HEK293 (cell line): ENCODE measurements around the gene TPH1.

Experiments used
- CTCF ChIP-seq: fragments of 450-650 bp; formaldehyde crosslinking; IDR thresholded peaks from 2 replicates; pipeline ENCODE4 v1.5.1; 2016; ENCODE audit warnings: missing biosample characterization, missing genetic modification characterization
- ZNF121 ChIP-seq: fragments of 450-650 bp; formaldehyde crosslinking; IDR thresholded peaks from 2 replicates; pipeline ENCODE4 v1.5.1; 2016; ENCODE audit warnings: missing biosample characterization, missing genetic modification characterization
- ZNF184 ChIP-seq: fragments of 450-650 bp; IDR thresholded peaks from 2 replicates; pipeline ENCODE4 v1.5.1; 2018; ENCODE audit warnings: missing biosample characterization, mild to moderate bottlenecking, missing genetic modification characterization
- ZNF292 ChIP-seq: fragments of 450-650 bp; formaldehyde crosslinking; IDR thresholded peaks from 2 replicates; pipeline ENCODE4 v1.5.1; 2016; ENCODE audit warnings: low read depth, missing biosample characterization, missing genetic modification characterization, borderline replicate concordance
- ZNF324 ChIP-seq: fragments of 450-650 bp; formaldehyde crosslinking; IDR thresholded peaks from 2 replicates; pipeline ENCODE4 v1.5.1; 2016; ENCODE audit warnings: missing biosample characterization, missing genetic modification characterization

- TF ChIP-seq CTCF (tag by site-specific recombination) = no peak
- TF ChIP-seq ZNF324 (tag by site-specific recombination) = no peak
- no peak for TF ChIP-seq ZNF292 (tag by site-specific recombination)
- no peak for TF ChIP-seq ZNF184 (tag by site-specific recombination)
- TF ChIP-seq ZNF121 (tag by site-specific recombination) = no peak
These were observed 10.6 kb upstream of the TPH1 start for GRCh38 chr11:18056561-18057181.
